Esophagus muscularis mucosa (tissue), 4 donors: ENCODE data around the gene ZNF81. TPM values are rescaled to one million over a fixed set of nuclear protein-coding genes. Genes with fewer than 3 reads are reported as not detected.
"Not testable (repeated sequence)": the region's sequence is repeated elsewhere in the genome, so short reads cannot be mapped to it uniquely, and the experiment has no call there.

Source experiments
- DNase-seq: peaks from one replicate; pipeline ENCODE4 v3.0.0-alpha.2; 2017; ENCODE audit errors: extremely low spot score
- H3K27ac ChIP-seq, 4 donors: fragments of 200-600 bp; sonication (generic); replicated peaks in 1 of 4; 1 replicate in 3 of 4; 2 replicates in 1 of 4; pipeline ENCODE4 v1.5.1; 2016 to 2019; ENCODE audit warnings: mild to moderate bottlenecking in 1 of 4
- H3K27me3 ChIP-seq, 4 donors: fragments of 200-600 bp; sonication (generic); one replicate each; pipeline versions ENCODE4 v1.5.1 to v1.6.0; 2016 to 2019
- H3K36me3 ChIP-seq, 4 donors: fragments of 200-600 bp; sonication (generic); one replicate each; pipeline ENCODE4 v1.5.1; 2016 to 2019
- H3K4me1 ChIP-seq, 4 donors: fragments of 200-600 bp; sonication (generic); one replicate each; pipeline ENCODE4 v1.5.1; 2016 to 2019
- H3K4me3 ChIP-seq, 4 donors: fragments of 200-600 bp; sonication (generic); 1 replicate in 2 of 4; 2 replicates in 2 of 4; pipeline ENCODE4 v1.5.1; 2016 to 2019; ENCODE audit warnings: mild to moderate bottlenecking in 4 of 4, moderate library complexity in 1 of 4
- H3K9me3 ChIP-seq, 4 donors: fragments of 200-600 bp; sonication (generic); 1 replicate in 3 of 4; 2 replicates in 1 of 4; pipeline ENCODE4 v1.5.1; 2016 to 2019
- CTCF ChIP-seq, 3 experiments: fragments of 200-600 bp in 2 of 3; fragments of 450-650 bp in 1 of 3; sonication (generic) in 2 of 3; IDR thresholded peaks; one replicate each; pipeline ENCODE4 v1.5.1; 2017 to 2019; ENCODE audit warnings: antibody characterized with exemption in 3 of 3, mild to moderate bottlenecking in 2 of 3, moderate library complexity in 1 of 3
- EP300 ChIP-seq: sonication (generic); formaldehyde crosslinking; IDR thresholded peaks from one replicate; pipeline ENCODE4 v1.6.1; 2017; ENCODE audit warnings: antibody characterized with exemption
- POLR2A ChIP-seq: fragments of 450-650 bp; IDR thresholded peaks from one replicate; pipeline ENCODE4 v1.6.1; 2017; ENCODE audit warnings: antibody characterized with exemption, moderate library complexity, mild to moderate bottlenecking, low read depth
- POLR2AphosphoS5 ChIP-seq, 2 donors: sonication (generic); formaldehyde crosslinking; IDR thresholded peaks; one replicate each; pipeline ENCODE4 v1.6.1; 2017; ENCODE audit warnings: antibody characterized with exemption in 2 of 2
- WGBS: methylation state at CpG from one replicate; pipeline ENCODE4 v1.1.5; 2018; 5-methylcytosine and 5-hydroxymethylcytosine counted together
- intact Hi-C: fragments of 100-400 bp; cut with DNase I; formaldehyde crosslinking; loops from one replicate; pipeline ENCODE4 v1.15.1; 2023
- total RNA-seq, 4 donors: library from RNA; depleted of rRNA; stranded (reverse); fragments of >200 nt; gene quantifications; one replicate each; pipeline versions ENCODE4 v1.1.0 to v1.2.1, GENCODE V29; 2016

Gene ZNF81
- total RNA-seq, 4 donors from 2014 or later = 4.8 to 12.6 (median 5.5) TPM

GRCh38 chrX:47844117-47844516 is 7.4 kb downstream of the ZNF81 start:
- H3K27ac ChIP-seq = no peak overlapping the region
- peaks cover 0 to 17% (median 11%) of the 10 kb centered on the region in 4 donors for H3K36me3 ChIP-seq
- WGBS = 86% methylated on average over 1 of the region's 1 CpG
- H3K9me3 ChIP-seq = no peaks in the 10 kb centered on the region
- no peaks in the 10 kb centered on the region for H3K27me3 ChIP-seq
- intact Hi-C loops = no loop called here
- no peak overlapping the region for H3K4me3 ChIP-seq
- H3K4me1 ChIP-seq = no peaks in the 10 kb centered on the region
- no peak for TF ChIP-seq EP300
- no peak for TF ChIP-seq POLR2AphosphoS5 (IDR thresholded peaks at IDR 0.05)
- no peak for TF ChIP-seq CTCF (IDR thresholded peaks at IDR 0.05)
- no peak for TF ChIP-seq POLR2A
- DNase-seq = no peak

GRCh38 chrX:47846040-47846439 is 9.3 kb downstream of the ZNF81 start:
- Histone ChIP-seq H3K27me3 (no peaks in the 10 kb centered on the region), H3K36me3 (peaks cover 0 to 25% (median 11%) of the 10 kb centered on the region in 4 donors), H3K4me1 (no peaks in the 10 kb centered on the region), H3K27ac (no peak overlapping the region), H3K9me3 (no peaks in the 10 kb centered on the region), H3K4me3 (no peak overlapping the region)
- 67% methylated on average over 5 of the region's 7 CpGs for WGBS
- intact Hi-C loops = no loop called here
- TF ChIP-seq POLR2A (no peak), CTCF (IDR thresholded peaks at IDR 0.05) (no peak), EP300 (no peak), POLR2AphosphoS5 (IDR thresholded peaks at IDR 0.05) (no peak)
- DNase-seq = no peak

GRCh38 chrX:47849778-47850177 is 13.1 kb downstream of the ZNF81 start:
- no peak for TF ChIP-seq EP300
- no peak for TF ChIP-seq POLR2AphosphoS5 (IDR thresholded peaks at IDR 0.05)
- TF ChIP-seq POLR2A = no peak
- no peak for TF ChIP-seq CTCF (IDR thresholded peaks at IDR 0.05)
- H3K36me3 ChIP-seq = peaks cover 0 to 29% (median 11%) of the 10 kb centered on the region in 4 donors
- DNase-seq = no peak
- no peaks in the 10 kb centered on the region for H3K4me1 ChIP-seq
- no peak overlapping the region for H3K27ac ChIP-seq
- H3K4me3 ChIP-seq = no peak overlapping the region
- 66% methylated on average over 2 of the region's 2 CpGs for WGBS
- intact Hi-C loops = no loop called here
- H3K9me3 ChIP-seq = no peaks in the 10 kb centered on the region
- H3K27me3 ChIP-seq = no peaks in the 10 kb centered on the region

GRCh38 chrX:47850389-47850788 is 13.7 kb downstream of the ZNF81 start:
- H3K4me3 ChIP-seq, H3K27me3 ChIP-seq, H3K27ac ChIP-seq, H3K9me3 ChIP-seq, DNase-seq, intact Hi-C loops, H3K4me1 ChIP-seq: not testable (repeated sequence)
- no CpG with 5 or more reads among the region's 2 CpGs for WGBS
- peaks cover 0 to 29% (median 11%) of the 10 kb centered on the region in 4 donors for H3K36me3 ChIP-seq

GRCh38 chrX:47850901-47851300 is 14.2 kb downstream of the ZNF81 start:
- no peak for TF ChIP-seq POLR2AphosphoS5 (IDR thresholded peaks at IDR 0.05)
- H3K9me3 ChIP-seq = no peaks in the 10 kb centered on the region
- H3K27ac ChIP-seq = no peak overlapping the region
- no peaks in the 10 kb centered on the region for H3K4me1 ChIP-seq
- H3K27me3 ChIP-seq = no peaks in the 10 kb centered on the region
- DNase-seq = no peak
- H3K4me3 ChIP-seq = no peak overlapping the region
- 62% methylated on average over 1 of the region's 1 CpG for WGBS
- H3K36me3 ChIP-seq = peaks cover 0 to 29% (median 11%) of the 10 kb centered on the region in 4 donors
- intact Hi-C loops = no loop called here

- no peaks in the 10 kb centered on the region for H3K27me3 ChIP-seq
- H3K27ac ChIP-seq = no peak overlapping the region
- H3K36me3 ChIP-seq = peaks cover 0 to 9% (median 0%) of the 10 kb centered on the region in 4 donors
- no peak overlapping the region for H3K4me3 ChIP-seq
- no peaks in the 10 kb centered on the region for H3K9me3 ChIP-seq
- intact Hi-C loops = no loop called here
- DNase-seq = no peak
- no peaks in the 10 kb centered on the region for H3K4me1 ChIP-seq
- TF ChIP-seq POLR2AphosphoS5 (IDR thresholded peaks at IDR 0.05) = no peak
- peak in 2 of 3 experiments; percentile 8 to 33 for TF ChIP-seq CTCF (IDR thresholded peaks at IDR 0.05)
- 69% methylated on average over 10 of the region's 10 CpGs for WGBS
Measured at GRCh38 chrX:47854474-47854873, 17.8 kb downstream of the ZNF81 start.
